BLaER1 (cell line): ENCODE data around the gene FNDC5.

Source experiments
- H3K27ac ChIP-seq: shearing (Covaris generic); formaldehyde crosslinking; 2 replicates; pipeline ENCODE4 v1.8.1; 2022
- H3K27me3 ChIP-seq: shearing (Covaris generic); formaldehyde crosslinking; 2 replicates; pipeline ENCODE4 v1.8.1; 2022
- H3K36me3 ChIP-seq: shearing (Covaris generic); formaldehyde crosslinking; 2 replicates; pipeline ENCODE4 v1.8.1; 2022
- H3K4me1 ChIP-seq: shearing (Covaris generic); formaldehyde crosslinking; 2 replicates; pipeline ENCODE4 v1.8.1; 2022
- H3K4me2 ChIP-seq: shearing (Covaris generic); formaldehyde crosslinking; 2 replicates; pipeline ENCODE4 v1.8.1; 2022
- H3K4me3 ChIP-seq: shearing (Covaris generic); formaldehyde crosslinking; 2 replicates; pipeline ENCODE4 v1.8.1; 2022
- H3K9ac ChIP-seq: shearing (Covaris generic); formaldehyde crosslinking; 2 replicates; pipeline ENCODE4 v1.8.1; 2022
- H3K9me3 ChIP-seq: shearing (Covaris generic); formaldehyde crosslinking; 2 replicates; pipeline ENCODE4 v1.8.1; 2022
- H4K20me1 ChIP-seq: shearing (Covaris generic); formaldehyde crosslinking; 2 replicates; pipeline ENCODE4 v1.8.1; 2022
- Cebpa-rat ChIP-seq: shearing (Covaris generic); IDR thresholded peaks from 2 replicates; pipeline ENCODE4 v1.8.1; 2022

FNDC5 gene

DNA sequence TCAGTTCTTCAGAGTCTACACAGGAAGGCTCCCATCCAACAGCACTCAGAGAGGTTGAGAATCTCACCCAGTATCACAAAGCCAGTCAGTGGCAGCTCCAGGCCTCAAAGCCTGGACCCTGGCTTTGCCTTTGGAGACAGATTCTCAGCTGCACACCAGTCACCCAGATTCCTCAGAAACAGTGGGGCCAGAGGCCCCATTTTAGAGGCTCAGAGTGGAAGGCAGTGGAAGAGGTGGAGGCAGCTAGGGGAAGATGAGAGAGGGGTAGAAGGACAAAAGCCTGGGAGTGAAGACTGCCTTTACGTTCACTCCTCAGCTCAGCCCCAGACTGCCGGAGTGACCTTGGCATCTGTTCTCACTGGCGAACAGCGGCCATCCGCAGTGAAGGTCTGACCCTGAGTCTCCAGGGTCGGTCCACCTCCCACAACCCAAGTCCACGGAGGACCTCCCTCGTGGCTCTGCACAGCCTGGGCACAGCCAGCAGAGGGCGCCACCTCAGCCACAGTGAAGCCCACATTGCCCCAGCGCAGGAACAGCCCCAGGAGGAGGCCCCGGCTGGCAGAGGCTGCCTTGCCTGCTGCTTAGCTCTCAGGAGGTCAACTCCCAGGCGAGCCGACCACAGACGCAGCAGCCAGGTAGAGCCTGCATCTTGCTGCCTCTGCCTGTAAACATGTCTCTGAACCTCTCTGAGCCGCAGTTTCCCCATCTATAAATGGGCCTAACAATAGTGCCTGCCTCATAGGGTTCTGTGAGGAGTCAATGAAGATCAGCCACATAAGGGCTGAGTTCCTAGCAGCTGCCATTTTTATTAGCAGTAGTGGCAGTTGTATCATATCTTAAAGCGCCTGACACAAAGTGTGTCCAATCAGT lies 5.9 kb upstream of the FNDC5 start:
- H3K9ac ChIP-seq, result no peak overlapping the region
- peak overlapping the region; percentile 39 for H3K4me2 ChIP-seq
- H3K4me3 ChIP-seq, result no peak overlapping the region
- H4K20me1 ChIP-seq, result peaks cover 7% of the 10 kb centered on the region
- TF ChIP-seq Cebpa-rat, result no peak
- no peaks in the 10 kb centered on the region for H3K36me3 ChIP-seq
- H3K4me1 ChIP-seq, result peaks cover 40% of the 10 kb centered on the region
- H3K9me3 ChIP-seq, result no peaks in the 10 kb centered on the region
- peaks cover 7% of the 10 kb centered on the region for H3K27me3 ChIP-seq
- no peak overlapping the region for H3K27ac ChIP-seq

DNA sequence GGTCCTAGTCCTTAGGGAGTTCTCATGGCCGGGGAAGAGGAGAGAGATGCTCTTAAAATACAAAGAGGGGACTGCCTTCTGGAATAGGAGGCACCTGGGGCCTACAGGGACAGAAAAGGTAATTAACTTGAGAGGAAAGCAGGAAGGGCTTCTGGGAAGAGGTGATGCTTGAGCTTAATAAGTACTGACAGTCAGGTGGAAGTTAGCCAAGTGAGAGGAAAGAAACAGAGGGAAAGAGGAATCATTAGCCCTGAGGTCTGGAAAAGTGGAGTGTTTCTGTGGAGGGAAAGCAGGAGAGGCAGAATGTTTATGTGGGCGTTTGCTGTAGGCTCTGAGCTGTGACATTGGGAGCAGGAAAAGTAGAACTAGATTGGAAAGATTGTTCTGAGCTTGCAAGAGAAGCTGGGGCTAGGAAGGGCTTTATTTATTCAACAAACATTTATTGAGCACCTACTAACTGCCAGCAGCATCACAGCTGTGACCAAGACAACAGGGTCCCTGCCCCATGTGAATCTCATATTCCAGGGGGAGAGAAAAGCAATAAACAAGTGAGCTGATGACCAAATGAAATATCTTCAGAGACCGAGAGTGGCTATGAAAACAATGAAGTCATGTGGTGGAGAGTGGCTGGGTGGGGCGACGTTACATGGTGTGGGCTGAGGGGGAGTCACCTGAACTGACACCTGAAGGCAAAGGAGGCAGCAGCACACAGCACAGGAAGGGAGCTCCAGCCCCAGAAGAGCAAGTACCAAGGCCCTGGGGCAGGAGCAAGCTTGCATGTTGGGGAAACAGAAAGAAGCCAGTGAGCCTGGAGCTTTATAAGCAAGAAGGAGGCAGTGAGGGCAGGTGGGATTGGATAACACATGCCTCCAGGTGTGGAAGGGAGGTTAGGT lies 4.4 kb upstream of the FNDC5 start:
- Histone ChIP-seq H3K27me3 (peaks cover 22% of the 10 kb centered on the region), H3K36me3 (no peaks in the 10 kb centered on the region), H3K9ac (no peak overlapping the region), H3K4me1 (peaks cover 53% of the 10 kb centered on the region), H3K27ac (no peak overlapping the region; the same call in 1 of the 2 replicates), H3K4me3 (no peak overlapping the region), H4K20me1 (peaks cover 18% of the 10 kb centered on the region), H3K9me3 (no peaks in the 10 kb centered on the region), H3K4me2 (peak overlapping the region; percentile 4; the same call in 1 of the 2 replicates)
- no peak for TF ChIP-seq Cebpa-rat

DNA sequence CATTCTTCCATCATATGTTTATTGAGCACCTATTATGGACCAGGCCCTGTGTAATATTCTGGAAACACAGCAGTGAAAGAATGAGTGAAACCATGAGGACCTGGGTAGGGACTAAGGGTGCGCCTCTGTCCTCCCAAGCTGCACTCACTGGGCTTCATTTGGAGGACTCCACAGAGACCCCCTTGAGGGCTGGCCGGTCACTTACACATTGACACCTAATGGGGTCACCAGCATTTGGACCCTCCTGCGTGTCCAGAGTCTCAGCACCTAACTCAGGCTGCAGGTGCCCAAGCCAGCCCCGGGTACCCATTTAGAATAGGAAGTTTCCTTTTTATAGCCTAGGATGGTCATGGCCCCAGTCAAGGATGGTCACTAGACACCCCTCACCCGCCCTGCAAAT lies 2.8 kb upstream of the FNDC5 start:
- Histone ChIP-seq H3K9me3 (no peaks in the 10 kb centered on the region), H3K4me1 (peaks cover 59% of the 10 kb centered on the region), H3K9ac (peak overlapping the region; percentile 53; the same call in 1 of the 2 replicates), H3K4me2 (peak overlapping the region; percentile 95), H4K20me1 (peaks cover 33% of the 10 kb centered on the region), H3K36me3 (0 out of 2 replicates have a peak, but pooled peaks cover under 1% of the 10 kb centered on the region), H3K27me3 (peaks cover 38% of the 10 kb centered on the region), H3K4me3 (peak overlapping the region; percentile 54; the same call in 1 of the 2 replicates), H3K27ac (0 out of 2 replicates have a peak overlapping the region, but pooled peaks have one; percentile 67)
- no peak for TF ChIP-seq Cebpa-rat

DNA sequence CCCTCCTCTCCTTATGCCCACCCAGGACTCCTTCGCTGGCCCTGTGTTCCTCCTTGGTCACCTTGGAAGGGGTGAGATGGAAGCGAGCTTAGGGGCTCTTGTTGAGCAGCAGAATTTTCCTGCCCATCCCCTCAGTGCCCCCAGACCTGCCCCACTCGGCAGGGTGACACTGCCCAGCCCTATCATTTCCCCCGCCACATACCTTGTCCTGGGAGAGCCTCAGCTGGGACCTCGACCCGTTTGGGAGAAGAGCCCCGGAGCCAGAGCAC lies 1.4 kb upstream of the FNDC5 start:
- H3K4me3 ChIP-seq, result peak overlapping the region; percentile 59
- peaks cover 10% of the 10 kb centered on the region; the same call in 1 of the 2 replicates for H3K36me3 ChIP-seq
- H4K20me1 ChIP-seq, result peaks cover 43% of the 10 kb centered on the region
- peak overlapping the region; percentile 95 for H3K4me2 ChIP-seq
- H3K4me1 ChIP-seq, result peaks cover 59% of the 10 kb centered on the region
- no peak for TF ChIP-seq Cebpa-rat
- no peaks in the 10 kb centered on the region for H3K9me3 ChIP-seq
- no peak overlapping the region for H3K9ac ChIP-seq
- peaks cover 44% of the 10 kb centered on the region for H3K27me3 ChIP-seq
- no peak overlapping the region for H3K27ac ChIP-seq

DNA sequence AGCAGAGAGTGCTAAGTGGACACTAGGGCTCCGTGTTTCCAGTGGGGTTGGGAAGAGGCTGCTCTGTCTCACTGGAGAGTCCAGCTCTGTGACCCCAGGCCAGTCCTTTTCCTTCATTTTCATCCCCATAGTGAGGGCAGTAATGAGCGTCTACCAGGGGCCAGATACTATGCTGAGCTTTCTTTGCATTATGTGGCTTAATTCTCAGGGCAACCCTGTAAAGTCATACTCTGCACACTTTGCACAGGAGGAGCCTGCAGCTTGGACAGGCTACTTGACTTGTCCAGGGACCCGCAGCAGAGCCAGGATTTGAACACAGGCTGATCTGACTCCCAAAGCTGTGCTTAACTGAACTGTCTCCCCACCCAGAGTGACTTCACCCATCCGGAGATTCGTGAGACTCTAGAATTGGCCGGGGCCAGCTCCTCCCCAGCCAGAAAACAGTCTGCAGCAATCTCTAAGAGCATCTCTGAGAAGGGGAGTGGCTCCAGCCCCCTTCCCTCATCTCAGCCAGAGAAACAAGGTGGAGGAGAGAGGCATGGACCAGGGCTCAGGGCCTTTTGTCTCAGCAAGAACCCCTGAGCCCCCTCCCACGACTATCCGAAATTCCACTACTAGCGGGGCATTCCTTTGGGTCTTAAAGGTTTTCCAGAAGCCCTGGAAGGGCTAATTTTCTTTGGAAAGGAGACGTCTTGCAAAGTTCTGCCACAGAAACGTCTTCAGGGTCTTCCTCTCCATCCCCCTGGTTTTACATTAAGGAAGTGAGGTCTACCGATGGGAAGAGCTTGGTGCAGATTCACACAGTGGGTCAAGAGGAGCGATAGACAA lies 866 bp upstream of the FNDC5 start:
- Histone ChIP-seq H3K4me3 (peak overlapping the region; percentile 59), H3K36me3 (peaks cover 10% of the 10 kb centered on the region; the same call in 1 of the 2 replicates), H3K27me3 (peaks cover 44% of the 10 kb centered on the region), H3K4me2 (peak overlapping the region; percentile 95), H4K20me1 (peaks cover 48% of the 10 kb centered on the region), H3K27ac (no peak overlapping the region), H3K4me1 (peaks cover 55% of the 10 kb centered on the region), H3K9ac (no peak overlapping the region), H3K9me3 (no peaks in the 10 kb centered on the region)
- no peak for TF ChIP-seq Cebpa-rat

DNA sequence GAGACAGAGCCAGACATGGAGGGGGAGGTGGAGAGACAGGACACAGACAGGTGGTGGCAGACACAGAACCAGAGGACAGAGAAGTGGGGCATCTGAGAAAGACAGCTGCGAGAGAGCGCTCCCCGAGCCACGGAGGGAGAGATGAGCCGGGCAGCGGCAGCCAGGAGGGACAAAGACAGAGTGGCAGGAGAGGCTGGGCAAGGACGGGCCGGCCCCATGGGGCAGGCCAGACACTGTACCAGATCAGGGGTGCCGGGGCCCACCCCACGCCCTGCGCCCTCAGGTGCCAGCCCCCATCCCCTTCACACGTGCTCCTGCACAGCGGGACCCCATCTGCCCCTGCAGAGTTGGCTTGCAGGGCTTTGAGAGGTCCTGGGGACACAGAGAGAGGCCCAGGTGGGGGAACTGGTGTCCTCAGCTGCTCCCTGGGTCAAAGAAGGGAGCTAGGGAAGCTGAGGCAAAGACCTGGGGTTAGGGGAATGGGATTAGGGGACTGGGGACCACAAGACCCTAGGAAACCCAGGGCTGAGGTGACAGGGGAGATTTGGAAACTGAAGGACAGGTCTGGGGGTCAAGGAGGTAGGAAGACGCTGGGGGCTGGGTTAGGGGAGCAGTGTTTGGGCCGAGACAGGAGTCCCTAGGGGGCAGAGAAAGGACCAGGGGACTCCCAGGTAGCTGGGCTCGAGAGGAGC lies 643 bp downstream of the FNDC5 start:
- H4K20me1 ChIP-seq, result peaks cover 48% of the 10 kb centered on the region
- peaks cover 42% of the 10 kb centered on the region for H3K4me1 ChIP-seq
- peak overlapping the region; percentile 59 for H3K4me3 ChIP-seq
- H3K9me3 ChIP-seq, result no peaks in the 10 kb centered on the region
- H3K36me3 ChIP-seq, result peaks cover 10% of the 10 kb centered on the region; the same call in 1 of the 2 replicates
- no peak overlapping the region for H3K27ac ChIP-seq
- no peak overlapping the region for H3K9ac ChIP-seq
- no peak for TF ChIP-seq Cebpa-rat
- H3K27me3 ChIP-seq, result peaks cover 44% of the 10 kb centered on the region
- peak overlapping the region; percentile 95 for H3K4me2 ChIP-seq

DNA sequence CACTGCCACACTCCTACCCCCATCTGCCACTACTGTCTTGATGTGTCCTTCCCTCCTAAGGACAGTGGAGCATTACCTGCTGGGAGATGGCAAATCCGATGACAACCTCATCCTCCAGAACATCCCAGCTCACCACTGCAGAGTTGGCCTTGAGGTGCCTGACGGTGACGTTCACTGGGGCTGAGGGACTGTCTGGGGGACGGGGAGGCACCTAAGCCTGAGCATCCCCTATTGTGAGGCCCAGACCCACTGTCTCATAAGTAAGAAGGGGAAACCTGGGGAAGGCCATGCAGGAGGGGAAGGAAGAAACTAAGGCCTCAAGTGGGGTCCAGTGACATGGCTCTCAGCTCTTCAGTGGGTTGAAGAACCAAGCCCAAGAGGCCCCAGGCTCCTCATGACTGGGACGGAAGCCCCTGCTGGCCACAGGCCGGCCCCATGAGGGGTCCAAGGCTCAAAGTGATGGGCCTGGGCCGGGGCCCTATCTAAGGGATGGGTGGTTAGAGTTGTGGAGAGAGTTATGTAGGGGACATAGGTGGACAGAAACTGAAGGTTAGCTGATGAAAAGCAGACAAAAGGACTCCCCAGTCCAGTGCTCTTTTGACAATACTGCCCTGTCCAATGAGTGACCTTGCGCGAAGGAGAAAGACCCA lies 1.8 kb downstream of the FNDC5 start:
- peaks cover 48% of the 10 kb centered on the region for H4K20me1 ChIP-seq
- peaks cover 20% of the 10 kb centered on the region; the same call in 1 of the 2 replicates for H3K36me3 ChIP-seq
- H3K4me1 ChIP-seq, result peaks cover 40% of the 10 kb centered on the region
- no peak overlapping the region for H3K4me3 ChIP-seq
- no peak for TF ChIP-seq Cebpa-rat
- H3K4me2 ChIP-seq, result no peak overlapping the region
- no peak overlapping the region for H3K9ac ChIP-seq
- no peaks in the 10 kb centered on the region for H3K9me3 ChIP-seq
- H3K27me3 ChIP-seq, result peaks cover 44% of the 10 kb centered on the region
- no peak overlapping the region for H3K27ac ChIP-seq

DNA sequence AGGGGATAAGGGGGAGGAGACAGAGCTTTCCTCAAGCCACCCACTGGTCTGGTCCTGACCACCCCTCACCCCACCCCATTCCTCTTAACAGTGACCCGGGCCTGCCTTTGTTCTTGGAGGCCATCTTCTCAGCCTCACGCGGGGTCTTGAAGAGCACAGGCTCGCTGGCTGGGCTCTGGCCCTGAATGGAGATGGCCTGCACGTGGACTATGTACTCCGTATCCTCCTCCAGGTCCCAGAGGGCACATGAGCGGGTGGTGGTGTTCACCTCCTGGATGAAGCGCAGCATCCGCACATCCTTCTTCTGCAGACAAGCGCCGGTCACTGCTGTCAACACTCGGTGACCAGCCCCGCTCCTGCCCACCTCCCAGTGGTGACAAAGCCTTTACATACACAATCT lies 2.6 kb downstream of the FNDC5 start:
- no peak overlapping the region for H3K4me2 ChIP-seq
- H3K27ac ChIP-seq, result no peak overlapping the region
- H3K9ac ChIP-seq, result no peak overlapping the region

More for the DNA sequence above, 2.6 kb downstream of the FNDC5 start:
- Histone ChIP-seq H3K9me3 (no peaks in the 10 kb centered on the region), H3K27me3 (peaks cover 44% of the 10 kb centered on the region), H3K36me3 (peaks cover 29% of the 10 kb centered on the region), H3K4me1 (peaks cover 31% of the 10 kb centered on the region), H4K20me1 (peaks cover 48% of the 10 kb centered on the region), H3K4me3 (no peak overlapping the region)
- TF ChIP-seq Cebpa-rat, result no peak
